NK-92 (cell line): Measurements from ENCODE around the gene CAB39.

ENCODE experiments used
- DNase-seq: peaks from one replicate; lab custom pipeline; 2025; ENCODE audit not compliant: unreplicated experiment; lab: John Stamatoyannopoulos, UW

Gene CAB39

GRCh38 chr2:230779607-230780006 is 67.0 kb downstream of the CAB39 start:
- no peak for DNase-seq

- DNase-seq = no peak
Observed at GRCh38 chr2:230781130-230781797, 68.6 kb downstream of the CAB39 start.

GRCh38 chr2:230783101-230783500 is 70.5 kb downstream of the CAB39 start:
- DNase-seq = no peak

- DNase-seq = no peak
Observed at GRCh38 chr2:230784795-230785194, 72.2 kb downstream of the CAB39 start.

GRCh38 chr2:230785346-230785745 is 72.7 kb downstream of the CAB39 start:
- no peak for DNase-seq

- no peak for DNase-seq
Observed at GRCh38 chr2:230787101-230787500, 74.5 kb downstream of the CAB39 start.

- DNase-seq = no peak
Observed at GRCh38 chr2:230788554-230789175, 76.0 kb downstream of the CAB39 start.

- DNase-seq = no peak
Observed at GRCh38 chr2:230790981-230791380, 78.3 kb downstream of the CAB39 start.

GRCh38 chr2:230793572-230794359 is 81.1 kb downstream of the CAB39 start:
- no peak for DNase-seq

GRCh38 chr2:230794497-230794896 is 81.9 kb downstream of the CAB39 start:
- no peak for DNase-seq

GRCh38 chr2:230795856-230796255 is 83.2 kb downstream of the CAB39 start:
- no peak for DNase-seq

- DNase-seq = no peak
Observed at GRCh38 chr2:230796280-230796862, 83.7 kb downstream of the CAB39 start.

- DNase-seq = no peak
Observed at GRCh38 chr2:230797515-230798495, 85.2 kb downstream of the CAB39 start.

- no peak for DNase-seq
Observed at GRCh38 chr2:230798769-230799399, 86.2 kb downstream of the CAB39 start.

- no peak for DNase-seq
Observed at GRCh38 chr2:230805353-230806017, 92.8 kb downstream of the CAB39 start.

GRCh38 chr2:230807729-230808128 is 95.1 kb downstream of the CAB39 start:
- DNase-seq = no peak

- no peak for DNase-seq
Observed at GRCh38 chr2:230809015-230809414, 96.4 kb downstream of the CAB39 start.

- no peak for DNase-seq
Observed at GRCh38 chr2:230809677-230810251, 97.1 kb downstream of the CAB39 start.

GRCh38 chr2:230811508-230811907 is 98.9 kb downstream of the CAB39 start:
- no peak for DNase-seq
